Placental epithelial cell (primary cell): ENCODE measurements around the gene MARS2. TPM values are rescaled to one million over a fixed set of nuclear protein-coding genes. Genes with fewer than 3 reads are reported as not detected.

Source experiments
- total RNA-seq: library from RNA; depleted of rRNA; stranded (reverse); fragments of >200 nt; gene quantifications from 2 replicates; pipeline ENCODE4 v1.2.3, GENCODE V29; 2012

The MARS2 gene
- 1.6 and 4.3 TPM in 2 replicates for total RNA-seq

GRCh38 chr2:197705121-197705911, at the start of gene MARS2:
Gene MARS2 (plus strand): TSS chr2:197705369. CDS start chr2:197705406, 37 bp downstream.

DNA sequence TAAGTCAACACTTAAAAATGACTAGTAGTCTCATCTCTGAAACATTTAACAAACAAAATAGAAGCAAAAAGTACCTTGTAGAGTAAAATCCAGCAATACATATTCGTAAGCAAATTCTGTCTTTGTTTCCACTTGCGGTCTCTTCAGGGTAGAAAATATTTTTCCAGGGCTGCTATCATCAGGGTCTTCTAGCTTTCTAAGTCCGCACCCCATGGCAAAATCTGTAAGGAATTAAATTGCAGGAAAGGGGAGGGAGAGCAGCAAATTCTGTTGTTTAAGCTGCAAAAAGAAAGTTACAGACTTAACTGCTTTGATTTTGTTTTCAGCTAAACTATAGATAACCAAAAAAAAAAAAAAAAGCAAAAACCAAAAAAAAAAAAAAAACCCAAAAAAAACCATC, 29.9 kb upstream of the MARS2 start, which contains the start of gene RFTN2:
TSS of gene RFTN2 (minus strand) at position 342 of the 400 bp plus-strand sequence. CDS start at position 213, 129 bp downstream.

Other genes starting within 250 kb of the MARS2 start
- 87.9 and 126 TPM in 2 replicates for gene HSPD1, start 205.5 kb upstream of the MARS2 start, total RNA-seq
- gene HSPE1, start 205.0 kb upstream of the MARS2 start, total RNA-seq = 30.2 and 44.9 TPM in 2 replicates
- 23.9 and 32.8 TPM in 2 replicates for gene MOB4, start 189.3 kb upstream of the MARS2 start, total RNA-seq
- gene RFTN2, start 29.8 kb upstream of the MARS2 start, total RNA-seq = not detected in 2 replicates
- gene BOLL, start 80.0 kb downstream of the MARS2 start, total RNA-seq = not detected in 2 replicates
- gene PLCL1, start 99.2 kb downstream of the MARS2 start, total RNA-seq = under 0.01 and 0.11 TPM in 2 replicates